Astrocyte of the cerebellum (primary cell): ENCODE measurements around the gene XIRP2.
A peak's percentile ranks its signal among the peaks of the same experiment; 100 is the strongest.

ENCODE experiments used
- DNase-seq: peaks from one replicate; pipeline ENCODE4 v3.0.0-alpha.2; 2011; ENCODE audit warnings: low read depth
- H3K4me3 ChIP-seq: 2 replicates; pipeline ENCODE4 v1.5.1; 2011; ENCODE audit warnings: mild to moderate bottlenecking, low read depth, low read length, moderate library complexity
- in situ Hi-C: cut with HindIII; loops from 2 replicates; pipeline ENCODE4 v1.10.0; 2017; ENCODE audit warnings: low sequenced_read_pairs
- TF ChIP-seq, protein P1 (sequence below): IDR thresholded peaks from 2 replicates; pipeline ENCODE4 v1.5.1; 2012; ENCODE audit warnings: low read length, low read depth, moderate library complexity, mild to moderate bottlenecking; ENCODE audit errors: missing control alignments

Gene XIRP2

DNA sequence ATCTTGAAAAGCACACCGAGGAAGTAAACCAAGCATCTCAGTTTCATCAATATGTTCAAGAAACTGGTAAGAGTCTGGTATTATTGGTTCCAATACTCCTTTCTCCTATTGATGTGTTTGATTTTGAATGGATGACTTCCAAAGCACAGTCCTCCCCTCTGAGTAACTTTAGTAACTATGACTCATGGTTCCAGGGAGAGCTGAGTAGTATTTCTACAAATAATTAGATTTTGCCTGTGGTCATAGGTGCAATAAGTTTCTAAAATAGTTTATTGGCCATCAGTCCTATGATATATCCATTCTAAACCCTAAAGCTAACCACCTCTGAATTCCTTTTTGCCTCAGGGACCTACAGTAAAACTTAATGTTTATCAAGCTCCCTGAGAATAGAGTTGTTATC, 352.4 kb downstream of the XIRP2 start:
- DNase-seq, result no peak
- TF ChIP-seq, protein P1, sequence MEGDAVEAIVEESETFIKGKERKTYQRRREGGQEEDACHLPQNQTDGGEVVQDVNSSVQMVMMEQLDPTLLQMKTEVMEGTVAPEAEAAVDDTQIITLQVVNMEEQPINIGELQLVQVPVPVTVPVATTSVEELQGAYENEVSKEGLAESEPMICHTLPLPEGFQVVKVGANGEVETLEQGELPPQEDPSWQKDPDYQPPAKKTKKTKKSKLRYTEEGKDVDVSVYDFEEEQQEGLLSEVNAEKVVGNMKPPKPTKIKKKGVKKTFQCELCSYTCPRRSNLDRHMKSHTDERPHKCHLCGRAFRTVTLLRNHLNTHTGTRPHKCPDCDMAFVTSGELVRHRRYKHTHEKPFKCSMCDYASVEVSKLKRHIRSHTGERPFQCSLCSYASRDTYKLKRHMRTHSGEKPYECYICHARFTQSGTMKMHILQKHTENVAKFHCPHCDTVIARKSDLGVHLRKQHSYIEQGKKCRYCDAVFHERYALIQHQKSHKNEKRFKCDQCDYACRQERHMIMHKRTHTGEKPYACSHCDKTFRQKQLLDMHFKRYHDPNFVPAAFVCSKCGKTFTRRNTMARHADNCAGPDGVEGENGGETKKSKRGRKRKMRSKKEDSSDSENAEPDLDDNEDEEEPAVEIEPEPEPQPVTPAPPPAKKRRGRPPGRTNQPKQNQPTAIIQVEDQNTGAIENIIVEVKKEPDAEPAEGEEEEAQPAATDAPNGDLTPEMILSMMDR, result no peak
- H3K4me3 ChIP-seq, result no peak overlapping the region
- in situ Hi-C loops, result no loop called here

DNA sequence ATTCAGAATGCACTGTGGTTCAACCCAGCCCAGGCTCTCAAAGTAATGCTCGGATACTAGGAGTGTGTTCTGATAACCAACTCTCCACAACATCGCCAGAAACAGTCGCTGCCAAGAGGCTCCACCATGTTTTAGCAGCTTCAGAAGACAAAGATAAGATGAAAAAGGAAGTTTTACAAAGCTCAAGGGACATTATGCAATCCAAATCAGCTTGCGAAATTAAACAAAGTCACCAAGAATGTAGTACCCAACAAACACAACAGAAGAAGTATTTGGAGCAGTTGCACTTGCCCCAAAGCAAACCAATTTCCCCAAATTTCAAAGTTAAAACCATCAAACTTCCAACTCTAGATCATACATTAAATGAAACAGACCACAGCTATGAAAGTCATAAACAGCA, 360.9 kb downstream of the XIRP2 start:
- in situ Hi-C loops, result no loop called here
- no peak overlapping the region for H3K4me3 ChIP-seq
- TF ChIP-seq, protein P1, result no peak
- no peak for DNase-seq

DNA sequence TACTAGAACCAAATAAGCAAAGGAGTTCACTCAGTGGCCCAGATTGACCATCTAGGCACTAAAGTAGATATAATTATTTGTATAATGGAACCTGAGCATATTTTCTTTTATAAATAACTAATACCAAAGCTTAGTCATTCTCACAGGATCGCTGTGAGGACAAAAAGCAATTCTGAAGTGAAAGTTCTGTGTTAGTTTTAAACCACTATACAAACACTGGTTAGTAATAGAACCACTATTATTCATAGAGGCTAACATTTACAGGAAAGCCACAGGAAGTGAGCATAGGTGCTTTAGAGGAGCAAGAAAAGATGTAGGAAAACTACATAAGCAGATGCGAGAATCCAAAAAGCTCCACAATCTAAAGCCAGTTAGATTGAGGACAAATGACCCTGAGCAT, 364.7 kb downstream of the XIRP2 start:
- H3K4me3 ChIP-seq, result no peak overlapping the region
- peak; percentile 45 for DNase-seq
- TF ChIP-seq, protein P1, result no peak
- in situ Hi-C loops, result no loop called here

DNA sequence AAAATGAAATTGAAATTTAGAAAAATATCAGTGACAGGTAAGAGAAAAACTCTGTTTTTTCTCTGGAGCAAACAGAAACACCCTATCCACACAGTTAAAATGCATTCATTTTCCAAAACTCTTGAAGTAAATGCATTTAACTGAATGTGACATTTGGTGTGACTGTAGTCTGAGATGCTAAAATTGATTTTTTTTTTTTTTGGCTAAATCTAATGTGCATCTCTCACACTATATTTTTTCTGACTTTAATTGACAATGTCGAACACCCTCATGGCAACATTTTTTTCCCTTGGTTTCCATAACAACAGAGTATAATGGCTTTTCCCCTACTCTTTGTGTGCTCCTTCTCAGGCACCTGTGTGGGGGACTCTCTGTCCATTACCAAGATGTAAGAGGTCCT, 366.4 kb downstream of the XIRP2 start:
- H3K4me3 ChIP-seq, result no peak overlapping the region
- DNase-seq, result no peak
- TF ChIP-seq, protein P1, result no peak
- in situ Hi-C loops, result no loop called here

DNA sequence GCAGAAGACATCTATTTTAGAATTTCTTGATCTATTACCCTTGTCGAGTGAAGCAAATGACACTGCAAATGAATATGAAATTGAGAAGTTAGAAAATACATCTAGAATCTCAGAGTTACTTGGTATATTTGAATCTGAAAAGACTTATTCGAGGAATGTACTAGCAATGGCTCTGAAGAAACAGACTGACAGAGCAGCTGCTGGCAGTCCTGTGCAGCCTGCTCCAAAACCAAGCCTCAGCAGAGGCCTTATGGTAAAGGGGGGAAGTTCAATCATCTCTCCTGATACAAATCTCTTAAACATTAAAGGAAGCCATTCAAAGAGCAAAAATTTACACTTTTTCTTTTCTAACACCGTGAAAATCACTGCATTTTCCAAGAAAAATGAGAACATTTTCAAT, 370.4 kb downstream of the XIRP2 start:
- TF ChIP-seq, protein P1, result no peak
- in situ Hi-C loops, result no loop called here
- no peak overlapping the region for H3K4me3 ChIP-seq
- no peak for DNase-seq

DNA sequence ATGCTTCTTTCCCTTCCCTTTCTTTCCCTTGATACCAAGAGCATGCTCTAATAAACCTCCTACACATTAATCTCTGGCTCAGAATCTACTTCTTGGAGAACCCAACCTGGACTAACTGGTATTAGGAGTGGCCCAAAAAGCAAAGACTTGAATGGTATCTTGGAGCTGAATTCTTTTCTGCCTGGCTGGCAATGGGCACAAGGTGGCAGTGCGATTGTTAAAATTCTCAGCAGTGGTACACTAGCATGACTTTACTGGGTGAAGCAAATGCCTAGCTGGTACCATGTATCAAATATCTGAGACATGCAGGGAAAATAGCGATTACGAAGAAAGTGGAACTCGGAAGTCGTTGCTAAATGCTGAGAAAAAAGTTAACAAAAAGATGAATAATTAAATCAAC, 376.1 kb downstream of the XIRP2 start:
- TF ChIP-seq, protein P1, result peak; percentile 53
- no peak for DNase-seq
- no peak overlapping the region for H3K4me3 ChIP-seq
- in situ Hi-C loops, result no loop called here

DNA sequence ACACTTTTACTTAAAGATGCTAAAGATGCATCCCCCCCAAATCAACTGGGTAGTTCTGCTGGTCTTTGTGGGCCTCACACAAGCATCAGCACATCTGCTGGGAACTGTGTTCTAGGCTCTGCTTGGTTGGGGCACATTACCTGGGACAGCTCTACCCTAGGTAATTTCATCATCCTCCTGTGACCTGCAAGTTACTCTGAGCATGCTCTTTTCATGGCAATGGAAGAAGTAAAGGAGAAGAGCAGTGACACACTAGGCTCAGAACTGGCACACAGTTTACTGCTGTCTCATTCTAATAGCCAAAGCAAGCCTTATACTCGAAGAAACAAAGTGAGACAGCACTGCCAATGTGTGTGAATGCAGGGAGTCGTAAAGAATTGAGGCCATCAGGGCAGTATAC, 376.7 kb downstream of the XIRP2 start:
- in situ Hi-C loops, result no loop called here
- H3K4me3 ChIP-seq, result no peak overlapping the region
- TF ChIP-seq, protein P1, result no peak
- no peak for DNase-seq
